Nephron (organoid): ENCODE results near the gene RTL1.

ENCODE experiments used
- H3K27ac Mint-ChIP-seq, 3 experiments: 2 replicates each; pipeline ENCODE4 v1.8.0; 2020; ENCODE audit warnings: mixed read lengths in 3 of 3, mild to moderate bottlenecking in 2 of 3, moderate library complexity in 1 of 3
- H3K27me3 Mint-ChIP-seq: 2 replicates; pipeline ENCODE4 v1.8.0; 2021; ENCODE audit warnings: low read depth, mild to moderate bottlenecking, moderate library complexity, mixed read lengths
- H3K36me3 Mint-ChIP-seq: 2 replicates; pipeline ENCODE4 v1.8.0; 2020; ENCODE audit warnings: low read depth, mixed read lengths
- H3K4me1 Mint-ChIP-seq: 2 replicates; pipeline ENCODE4 v1.8.0; 2020; ENCODE audit warnings: mixed read lengths
- H3K4me3 Mint-ChIP-seq, 3 experiments: 2 replicates each; pipeline ENCODE4 v1.8.0; 2020; ENCODE audit warnings: mild to moderate bottlenecking in 3 of 3, mixed read lengths in 3 of 3, moderate library complexity in 2 of 3
- H3K9me3 Mint-ChIP-seq: 2 replicates; pipeline ENCODE4 v1.8.0; 2020; ENCODE audit warnings: mixed read lengths
- TF ChIP-seq, protein P1 (sequence below), 3 experiments: fragments of 200-600 bp; sonication (generic); IDR thresholded peaks; one replicate each; pipeline ENCODE4 v1.5.0; 2021; ENCODE audit warnings: antibody characterized with exemption in 3 of 3; ENCODE audit not compliant: unreplicated experiment in 3 of 3

The RTL1 gene

DNA sequence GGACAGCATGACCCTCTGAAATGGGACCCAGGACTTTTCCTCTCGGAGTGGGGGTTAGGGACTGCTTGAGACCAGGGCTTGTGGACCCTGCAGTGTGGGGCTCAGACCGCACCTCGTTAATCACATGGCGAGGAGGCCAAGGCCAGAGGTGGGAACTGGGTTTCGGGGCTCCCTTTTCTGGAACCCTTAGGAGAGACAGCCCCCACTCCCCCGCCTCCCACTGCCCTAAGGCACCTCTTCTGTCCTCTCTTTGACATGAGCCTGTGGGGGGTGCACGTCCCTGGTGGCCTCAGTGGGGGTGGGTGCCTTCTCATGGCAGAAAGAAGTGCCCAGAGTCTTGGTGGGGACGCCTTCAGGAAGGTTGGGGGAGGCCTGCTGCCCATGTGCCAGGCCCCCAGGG lies 24.3 kb downstream of the RTL1 start:
- H3K27me3 Mint-ChIP-seq = peaks cover 21% of the 10 kb centered on the region
- H3K4me1 Mint-ChIP-seq = no peaks in the 10 kb centered on the region
- H3K4me3 Mint-ChIP-seq = no peak overlapping the region
- peaks cover 14% of the 10 kb centered on the region for H3K9me3 Mint-ChIP-seq
- no peak overlapping the region for H3K27ac Mint-ChIP-seq
- H3K36me3 Mint-ChIP-seq = no peaks in the 10 kb centered on the region
- TF ChIP-seq, protein P1, sequence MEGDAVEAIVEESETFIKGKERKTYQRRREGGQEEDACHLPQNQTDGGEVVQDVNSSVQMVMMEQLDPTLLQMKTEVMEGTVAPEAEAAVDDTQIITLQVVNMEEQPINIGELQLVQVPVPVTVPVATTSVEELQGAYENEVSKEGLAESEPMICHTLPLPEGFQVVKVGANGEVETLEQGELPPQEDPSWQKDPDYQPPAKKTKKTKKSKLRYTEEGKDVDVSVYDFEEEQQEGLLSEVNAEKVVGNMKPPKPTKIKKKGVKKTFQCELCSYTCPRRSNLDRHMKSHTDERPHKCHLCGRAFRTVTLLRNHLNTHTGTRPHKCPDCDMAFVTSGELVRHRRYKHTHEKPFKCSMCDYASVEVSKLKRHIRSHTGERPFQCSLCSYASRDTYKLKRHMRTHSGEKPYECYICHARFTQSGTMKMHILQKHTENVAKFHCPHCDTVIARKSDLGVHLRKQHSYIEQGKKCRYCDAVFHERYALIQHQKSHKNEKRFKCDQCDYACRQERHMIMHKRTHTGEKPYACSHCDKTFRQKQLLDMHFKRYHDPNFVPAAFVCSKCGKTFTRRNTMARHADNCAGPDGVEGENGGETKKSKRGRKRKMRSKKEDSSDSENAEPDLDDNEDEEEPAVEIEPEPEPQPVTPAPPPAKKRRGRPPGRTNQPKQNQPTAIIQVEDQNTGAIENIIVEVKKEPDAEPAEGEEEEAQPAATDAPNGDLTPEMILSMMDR (IDR thresholded peaks at IDR 0.05; ENCODE audit: unreplicated experiment in 3 of 3) = no peak

DNA sequence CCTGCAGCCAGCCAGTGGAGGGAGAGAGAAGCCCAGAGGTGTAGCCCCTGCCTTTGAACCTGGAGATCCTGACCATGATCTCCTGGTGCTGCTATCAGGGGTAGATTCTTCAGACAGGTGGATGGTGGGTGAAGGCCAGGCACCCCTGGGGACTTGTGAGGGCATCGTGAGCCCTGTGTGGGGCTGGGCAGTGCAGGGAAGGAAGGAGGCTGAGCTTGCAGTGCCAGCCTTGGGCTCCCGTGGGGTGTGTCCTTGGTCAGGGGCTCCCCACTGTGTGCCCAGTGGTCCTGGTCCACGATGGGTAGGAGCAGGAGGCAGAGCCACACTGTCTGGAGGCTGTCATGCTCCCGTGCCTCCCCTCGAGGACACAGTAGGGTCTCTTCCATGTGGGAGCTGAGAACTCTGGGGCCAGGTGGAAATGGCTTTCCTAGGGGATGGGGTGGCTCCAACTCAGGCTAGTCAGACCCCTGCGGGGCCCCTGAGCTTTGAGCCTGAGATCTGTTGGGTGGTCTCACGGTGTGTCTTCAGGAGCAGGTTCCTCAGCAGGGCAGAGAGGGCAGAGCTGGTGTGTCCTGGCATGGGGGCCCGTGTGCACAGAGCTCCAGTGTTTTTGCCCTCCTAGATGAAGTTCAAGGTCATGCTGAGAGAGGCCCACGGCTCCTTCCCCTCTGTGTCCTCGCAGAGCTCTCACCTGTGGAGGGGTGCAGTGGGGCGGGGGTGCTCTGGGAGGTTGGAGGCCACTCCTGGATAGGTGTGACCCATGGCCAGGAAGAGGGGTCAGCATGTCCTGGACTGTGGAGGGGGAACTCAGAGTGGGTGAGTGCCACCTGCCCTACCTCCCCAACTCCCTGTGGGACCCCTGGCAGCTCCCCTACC lies 25.0 kb downstream of the RTL1 start:
- Mint-ChIP-seq H3K27ac (no peak overlapping the region), H3K36me3 (no peaks in the 10 kb centered on the region), H3K27me3 (peaks cover 21% of the 10 kb centered on the region), H3K4me3 (no peak overlapping the region), H3K9me3 (peaks cover 14% of the 10 kb centered on the region), H3K4me1 (no peaks in the 10 kb centered on the region)
- TF ChIP-seq, protein P1 (IDR thresholded peaks at IDR 0.05; ENCODE audit: unreplicated experiment in 3 of 3) = no peak

DNA sequence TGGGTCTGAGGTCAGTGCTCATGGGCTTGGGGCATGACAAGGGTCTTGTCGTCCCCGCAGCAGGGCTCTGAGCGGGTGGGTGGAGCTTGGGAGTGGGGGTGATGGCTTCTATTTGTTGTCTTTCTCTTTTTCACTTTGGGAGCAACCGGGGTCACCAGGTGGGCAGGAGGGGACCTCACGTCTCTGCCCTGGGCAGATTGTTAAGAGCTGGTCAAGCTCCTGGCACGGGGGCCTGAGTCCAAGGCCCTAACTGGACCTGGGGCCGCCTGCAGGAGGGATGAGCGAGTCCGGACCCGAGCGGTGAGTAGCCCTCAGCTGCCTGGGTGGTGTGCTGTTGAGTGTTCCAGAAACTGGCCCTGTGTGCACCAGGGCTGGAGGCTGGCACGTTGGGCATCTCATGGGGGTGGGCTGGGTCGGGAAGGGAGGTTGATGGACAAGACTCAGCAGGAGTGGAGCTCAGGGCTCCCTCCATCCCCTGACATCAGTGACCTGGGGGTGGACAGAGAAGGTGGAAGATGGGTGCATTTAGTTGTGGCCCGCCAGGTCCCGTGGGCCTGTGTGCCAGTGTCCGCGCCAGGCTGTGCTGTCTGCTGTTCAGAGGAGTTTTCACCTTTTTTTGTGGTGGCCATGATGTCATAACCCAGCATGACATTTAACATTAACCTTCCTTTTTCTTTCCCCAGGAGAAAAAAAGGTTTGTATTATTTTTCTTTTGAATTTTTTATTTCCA lies 27.5 kb downstream of the RTL1 start:
- Mint-ChIP-seq H3K4me3 (no peak overlapping the region), H3K4me1 (no peaks in the 10 kb centered on the region), H3K27me3 (peaks cover 3% of the 10 kb centered on the region), H3K36me3 (no peaks in the 10 kb centered on the region), H3K9me3 (no peaks in the 10 kb centered on the region), H3K27ac (no peak overlapping the region)
- TF ChIP-seq, protein P1 (IDR thresholded peaks at IDR 0.05; ENCODE audit: unreplicated experiment in 3 of 3) = no peak

DNA sequence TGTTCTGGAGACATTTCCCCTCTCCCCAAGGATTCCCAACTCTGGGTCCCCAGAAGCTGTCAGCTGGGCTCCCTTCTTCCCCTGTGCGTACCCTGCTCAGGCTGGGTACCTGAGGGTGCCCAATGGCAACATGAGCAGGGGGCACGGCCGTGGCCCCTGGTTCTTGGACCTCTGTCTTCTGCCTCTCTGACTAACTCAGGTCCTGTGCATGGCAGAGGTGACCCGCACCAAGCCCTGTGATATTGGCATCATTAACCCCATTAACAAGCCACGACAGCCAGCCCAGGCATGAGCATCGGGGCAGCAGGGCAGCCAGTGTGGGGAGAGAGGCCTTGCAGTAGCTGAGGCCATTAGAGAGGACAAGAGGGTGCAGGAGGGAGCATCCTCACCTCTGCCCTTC lies 28.4 kb downstream of the RTL1 start:
- Mint-ChIP-seq H3K27ac (no peak overlapping the region), H3K27me3 (no peaks in the 10 kb centered on the region), H3K4me1 (no peaks in the 10 kb centered on the region), H3K4me3 (no peak overlapping the region), H3K36me3 (no peaks in the 10 kb centered on the region), H3K9me3 (no peaks in the 10 kb centered on the region)
- TF ChIP-seq, protein P1 (IDR thresholded peaks at IDR 0.05; ENCODE audit: unreplicated experiment in 3 of 3) = no peak

DNA sequence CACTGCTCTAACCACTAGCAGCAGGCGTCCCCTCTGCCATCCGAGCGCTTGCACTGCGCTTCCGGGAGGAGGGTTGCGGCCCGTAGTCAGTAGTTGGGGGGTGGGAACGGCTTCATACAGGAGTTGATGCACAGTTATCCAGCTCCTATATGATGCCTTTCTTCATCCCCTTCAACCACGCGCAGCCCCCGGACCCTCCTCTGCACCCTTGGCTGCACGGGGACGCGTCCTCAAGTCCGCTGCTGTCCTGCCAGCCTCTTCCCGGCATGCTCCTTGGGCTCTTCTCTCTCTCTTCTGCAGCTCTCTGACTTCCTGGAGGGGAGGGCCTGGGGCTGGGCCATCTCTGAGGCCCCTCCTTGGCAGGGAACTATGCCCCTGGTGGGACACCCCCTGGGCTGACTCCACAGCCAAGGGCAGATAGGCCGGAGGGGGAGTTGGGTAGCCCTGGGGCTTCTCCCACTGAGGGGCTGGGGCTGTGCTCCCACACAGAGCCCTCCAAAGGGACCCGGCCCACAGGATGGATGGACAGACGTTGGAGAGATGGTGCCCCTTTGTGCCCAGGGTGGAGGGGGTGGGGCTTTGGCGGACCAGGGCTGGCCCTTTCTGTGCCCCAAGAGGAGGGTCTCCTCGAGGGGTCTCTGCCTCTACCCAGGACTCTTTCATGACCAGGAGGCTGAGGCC lies 29.0 kb downstream of the RTL1 start:
- H3K27ac Mint-ChIP-seq = no peak overlapping the region
- H3K36me3 Mint-ChIP-seq = no peaks in the 10 kb centered on the region
- no peaks in the 10 kb centered on the region for H3K4me1 Mint-ChIP-seq
- H3K27me3 Mint-ChIP-seq = no peaks in the 10 kb centered on the region
- H3K9me3 Mint-ChIP-seq = no peaks in the 10 kb centered on the region
- no peak overlapping the region for H3K4me3 Mint-ChIP-seq
- TF ChIP-seq, protein P1 (IDR thresholded peaks at IDR 0.05; ENCODE audit: unreplicated experiment in 3 of 3) = no peak
